BE2C (cell line): Measurements from ENCODE around the gene KCNRG.

ENCODE experiments used
- DNase-seq: peaks from one replicate; pipeline ENCODE4 v3.0.0-alpha.2; 2020
- H3K27me3 ChIP-seq: fragments of 250-450 bp; sonication (Bioruptor Pico); 2 replicates; pipeline ENCODE4 v1.5.1; 2020; ENCODE audit warnings: mild to moderate bottlenecking
- H3K36me3 ChIP-seq: fragments of 250-450 bp; sonication (Bioruptor Pico); 2 replicates; pipeline ENCODE4 v1.5.1; 2020; ENCODE audit warnings: mild to moderate bottlenecking
- H3K4me1 ChIP-seq: fragments of 250-450 bp; sonication (Bioruptor Pico); 2 replicates; pipeline ENCODE4 v1.5.1; 2020
- H3K4me3 ChIP-seq: 2 replicates; pipeline ENCODE4 v1.5.1; 2011; ENCODE audit warnings: low read depth, low read length
- H3K9me3 ChIP-seq: fragments of 250-450 bp; sonication (Bioruptor Pico); 2 replicates; pipeline ENCODE4 v1.5.1; 2020
- CTCF ChIP-seq: IDR thresholded peaks from 2 replicates; pipeline ENCODE4 v1.5.1; 2012; ENCODE audit warnings: mild to moderate bottlenecking, low read depth, low read length

KCNRG gene

GRCh38 chr13:50006426-50007135 is 8.7 kb upstream of the KCNRG start:
- no peak overlapping the region for H3K4me3 ChIP-seq
- no peak for DNase-seq
- H3K36me3 ChIP-seq = peaks cover 45% of the 10 kb centered on the region
- no peaks in the 10 kb centered on the region for H3K4me1 ChIP-seq
- TF ChIP-seq CTCF = no peak
- no peaks in the 10 kb centered on the region for H3K27me3 ChIP-seq
- no peaks in the 10 kb centered on the region for H3K9me3 ChIP-seq

- H3K4me3 ChIP-seq = no peak overlapping the region
- H3K4me1 ChIP-seq = no peaks in the 10 kb centered on the region
- TF ChIP-seq CTCF = no peak
- H3K27me3 ChIP-seq = no peaks in the 10 kb centered on the region
- H3K9me3 ChIP-seq = no peaks in the 10 kb centered on the region
- peaks cover 44% of the 10 kb centered on the region for H3K36me3 ChIP-seq
- DNase-seq = no peak
These were observed 3.8 kb upstream of the KCNRG start for GRCh38 chr13:50011461-50011860.

GRCh38 chr13:50012396-50013169 is 2.7 kb upstream of the KCNRG start:
- no peaks in the 10 kb centered on the region for H3K4me1 ChIP-seq
- no peak for TF ChIP-seq CTCF
- peaks cover 42% of the 10 kb centered on the region for H3K36me3 ChIP-seq

GRCh38 chr13:50014386-50014785 is 858 bp upstream of the KCNRG start:
- TF ChIP-seq CTCF = no peak
- no peaks in the 10 kb centered on the region for H3K27me3 ChIP-seq
- no peak for DNase-seq
- peaks cover 36% of the 10 kb centered on the region for H3K36me3 ChIP-seq
- H3K4me1 ChIP-seq = no peaks in the 10 kb centered on the region
- no peak overlapping the region for H3K4me3 ChIP-seq
- H3K9me3 ChIP-seq = no peaks in the 10 kb centered on the region

More at GRCh38 chr13:50012396-50013169, 2.7 kb upstream of the KCNRG start:
- no peak for DNase-seq
- H3K4me3 ChIP-seq = no peak overlapping the region
- H3K27me3 ChIP-seq = no peaks in the 10 kb centered on the region
- no peaks in the 10 kb centered on the region for H3K9me3 ChIP-seq

GRCh38 chr13:50015750-50016149 is 506 bp downstream of the KCNRG start:
- Histone ChIP-seq H3K4me3 (no peak overlapping the region), H3K9me3 (no peaks in the 10 kb centered on the region), H3K4me1 (no peaks in the 10 kb centered on the region), H3K27me3 (no peaks in the 10 kb centered on the region), H3K36me3 (peaks cover 30% of the 10 kb centered on the region)
- no peak for DNase-seq
- no peak for TF ChIP-seq CTCF

- Histone ChIP-seq H3K4me1 (no peaks in the 10 kb centered on the region), H3K4me3 (no peak overlapping the region), H3K36me3 (peaks cover 23% of the 10 kb centered on the region), H3K9me3 (no peaks in the 10 kb centered on the region), H3K27me3 (no peaks in the 10 kb centered on the region)
- no peak for DNase-seq
- TF ChIP-seq CTCF = no peak
These were observed 1.2 kb downstream of the KCNRG start for GRCh38 chr13:50016444-50016843.
